GM10266 (cell line): ENCODE measurements around the gene TMTC4.

ENCODE experiments used
- DNase-seq: peaks from one replicate; pipeline ENCODE4 v3.0.0; 2012; ENCODE audit errors: extremely low spot score
- TF ChIP-seq, protein P1 (sequence below): IDR thresholded peaks from 2 replicates; pipeline ENCODE4 v1.5.1; 2012; ENCODE audit warnings: mild to moderate bottlenecking, low read depth; ENCODE audit not compliant: control insufficient read depth, insufficient read depth; ENCODE audit errors: missing control alignments

The TMTC4 gene

DNA sequence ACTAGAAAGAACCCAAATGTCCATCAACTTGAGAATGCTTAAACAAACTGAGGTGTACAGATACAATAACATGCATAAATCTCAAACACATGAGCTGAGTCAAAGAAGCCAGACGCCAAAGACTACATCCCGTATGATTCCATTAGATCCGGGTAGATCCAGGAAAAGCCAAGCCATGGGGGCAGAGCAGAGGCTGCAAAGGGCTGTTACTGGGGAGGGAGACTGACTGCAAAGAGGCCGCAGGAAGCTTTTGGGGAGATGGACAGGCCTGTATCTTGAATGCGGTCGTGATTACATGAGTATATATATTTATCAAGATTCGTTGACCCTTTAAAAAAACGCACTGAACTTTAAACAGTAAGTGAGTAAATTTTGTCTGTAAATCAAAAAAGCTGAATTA, 114.7 kb downstream of the TMTC4 start:
- TF ChIP-seq, protein P1, sequence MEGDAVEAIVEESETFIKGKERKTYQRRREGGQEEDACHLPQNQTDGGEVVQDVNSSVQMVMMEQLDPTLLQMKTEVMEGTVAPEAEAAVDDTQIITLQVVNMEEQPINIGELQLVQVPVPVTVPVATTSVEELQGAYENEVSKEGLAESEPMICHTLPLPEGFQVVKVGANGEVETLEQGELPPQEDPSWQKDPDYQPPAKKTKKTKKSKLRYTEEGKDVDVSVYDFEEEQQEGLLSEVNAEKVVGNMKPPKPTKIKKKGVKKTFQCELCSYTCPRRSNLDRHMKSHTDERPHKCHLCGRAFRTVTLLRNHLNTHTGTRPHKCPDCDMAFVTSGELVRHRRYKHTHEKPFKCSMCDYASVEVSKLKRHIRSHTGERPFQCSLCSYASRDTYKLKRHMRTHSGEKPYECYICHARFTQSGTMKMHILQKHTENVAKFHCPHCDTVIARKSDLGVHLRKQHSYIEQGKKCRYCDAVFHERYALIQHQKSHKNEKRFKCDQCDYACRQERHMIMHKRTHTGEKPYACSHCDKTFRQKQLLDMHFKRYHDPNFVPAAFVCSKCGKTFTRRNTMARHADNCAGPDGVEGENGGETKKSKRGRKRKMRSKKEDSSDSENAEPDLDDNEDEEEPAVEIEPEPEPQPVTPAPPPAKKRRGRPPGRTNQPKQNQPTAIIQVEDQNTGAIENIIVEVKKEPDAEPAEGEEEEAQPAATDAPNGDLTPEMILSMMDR, result no peak
- no peak for DNase-seq
